ENCODE measurements around the gene NCL.
"Not testable (repeated sequence)": the region's sequence is repeated elsewhere in the genome, so short reads cannot be mapped to it uniquely, and the experiment has no call there.

The NCL gene

GRCh38 chr2:231452799-231453508, 11.3 kb downstream of the NCL start:
- peak in 2 of 42 donors; percentile 9 to 15 for DNase-seq
- intact Hi-C loops (cut with DNase I): loop anchor here (10.0 kb wide), 1 partner anchor 358 kb away; no protein-coding TSS in a partner anchor

DNA sequence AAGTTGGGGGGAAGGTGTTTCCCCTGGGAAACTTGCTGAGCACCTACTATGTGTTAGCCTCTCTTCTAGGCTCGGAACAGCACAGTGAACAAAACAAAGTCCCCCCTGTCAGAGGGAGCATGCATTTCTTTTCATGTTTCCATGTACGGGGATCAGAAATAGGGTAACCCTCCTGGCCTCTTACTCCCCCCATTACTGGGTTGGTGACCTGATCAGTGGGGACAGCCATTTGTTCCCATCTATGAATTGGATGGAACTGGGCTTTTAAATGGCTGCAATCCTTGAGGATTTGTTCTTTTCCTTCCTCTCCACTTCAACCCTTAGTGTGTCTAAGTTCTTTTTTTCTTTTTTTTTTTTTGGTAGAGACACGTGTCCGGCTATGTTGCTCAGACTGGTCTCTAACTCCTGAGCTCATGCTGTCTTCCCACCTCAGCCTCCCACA, 13.7 kb downstream of the NCL start:
- intact Hi-C loops (cut with DNase I): loop anchor here (10.0 kb wide), 1 partner anchor 356 kb away; no protein-coding TSS in a partner anchor
- DNase-seq: peak in 1 of 42 donors; percentile 6

DNA sequence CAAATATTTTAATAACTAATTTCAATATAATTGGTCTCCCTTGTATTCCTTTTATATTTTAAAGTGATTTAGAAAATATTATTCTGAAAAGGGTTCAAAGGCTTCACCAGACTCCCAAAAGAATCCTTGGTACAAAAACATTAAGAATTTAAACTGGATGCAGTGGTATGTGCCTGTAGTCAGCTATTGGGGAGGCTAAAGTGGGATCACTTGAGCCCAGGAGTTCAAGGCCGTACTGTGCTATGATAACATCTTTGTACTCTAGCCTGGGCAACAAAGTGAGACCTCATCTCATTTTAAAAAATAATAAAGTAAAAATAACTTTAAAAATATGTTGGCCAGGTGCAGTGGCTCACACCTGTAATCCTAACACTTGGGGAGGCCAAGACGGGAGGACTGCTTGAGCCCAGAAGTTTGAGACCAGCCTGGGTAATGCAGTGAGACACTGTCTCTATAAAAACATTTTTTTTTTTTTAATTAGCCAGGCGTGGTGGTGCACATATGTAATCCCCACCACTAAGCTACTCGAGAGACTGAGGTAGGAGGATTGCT, 14.7 kb downstream of the NCL start:
- no peak for DNase-seq
- intact Hi-C loops (cut with DNase I): loop anchor here (10.0 kb wide), 1 partner anchor 355 kb away; no protein-coding TSS in a partner anchor

DNA sequence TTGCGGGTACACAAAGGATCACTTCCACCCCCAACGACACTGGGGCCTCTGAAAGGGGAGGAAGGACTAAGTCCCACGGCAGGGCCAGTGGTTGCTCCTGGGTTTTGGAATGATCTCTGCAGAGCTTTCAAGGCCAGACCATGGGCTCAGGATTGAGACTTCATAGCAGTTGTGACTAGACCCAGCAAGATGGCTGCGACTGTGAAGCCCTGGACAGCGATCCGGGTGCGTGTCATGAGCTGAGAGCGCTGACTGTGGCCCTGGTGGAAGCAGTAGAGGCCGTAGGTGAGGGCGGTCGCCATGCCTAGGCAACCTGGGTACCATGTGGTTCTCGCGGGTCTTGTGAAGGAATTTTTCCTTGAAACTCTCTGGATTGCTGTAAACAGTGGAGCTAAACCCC, 27.3 kb downstream of the NCL start:
- intact Hi-C loops (cut with DNase I): no loop called here
- DNase-seq: peak in 1 of 42 donors; percentile 34

DNA sequence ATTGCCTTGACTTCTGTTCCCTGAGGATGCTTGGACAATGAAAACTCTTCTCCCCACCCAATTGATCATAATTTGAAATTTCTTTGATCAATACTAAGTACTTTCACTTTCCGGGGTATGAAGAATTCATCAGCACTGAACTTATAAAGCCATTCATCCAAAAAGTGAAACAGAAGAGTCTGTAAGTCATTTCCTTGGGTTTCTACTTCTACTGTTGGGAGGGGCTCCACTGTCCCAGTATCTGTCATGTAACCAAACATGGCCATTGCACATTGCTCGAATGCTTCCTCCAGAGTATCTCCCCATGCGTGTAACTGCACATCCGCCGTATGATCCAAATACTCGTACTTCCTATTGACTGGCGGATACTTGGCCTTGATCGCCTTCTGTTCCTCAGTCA, 30.3 kb downstream of the NCL start:
- peak in 1 of 42 donors; percentile 4 for DNase-seq
- intact Hi-C loops (cut with DNase I): no loop called here

GRCh38 chr2:231431606-231432005, 32.7 kb downstream of the NCL start:
- intact Hi-C loops (cut with DNase I): no loop called here
- DNase-seq: no peak

GRCh38 chr2:231430437-231430836, 33.8 kb downstream of the NCL start:
- intact Hi-C loops (cut with DNase I); DNase-seq: not testable (repeated sequence)

GRCh38 chr2:231429901-231430300, 34.4 kb downstream of the NCL start:
- intact Hi-C loops (cut with DNase I): no loop called here
- DNase-seq: no peak

- intact Hi-C loops (cut with DNase I): no loop called here
- no peak for DNase-seq
These were observed 35.1 kb downstream of the NCL start for GRCh38 chr2:231429152-231429551.

- intact Hi-C loops (cut with DNase I): no loop called here
These were observed 37.2 kb downstream of the NCL start for GRCh38 chr2:231427116-231427515.

DNA sequence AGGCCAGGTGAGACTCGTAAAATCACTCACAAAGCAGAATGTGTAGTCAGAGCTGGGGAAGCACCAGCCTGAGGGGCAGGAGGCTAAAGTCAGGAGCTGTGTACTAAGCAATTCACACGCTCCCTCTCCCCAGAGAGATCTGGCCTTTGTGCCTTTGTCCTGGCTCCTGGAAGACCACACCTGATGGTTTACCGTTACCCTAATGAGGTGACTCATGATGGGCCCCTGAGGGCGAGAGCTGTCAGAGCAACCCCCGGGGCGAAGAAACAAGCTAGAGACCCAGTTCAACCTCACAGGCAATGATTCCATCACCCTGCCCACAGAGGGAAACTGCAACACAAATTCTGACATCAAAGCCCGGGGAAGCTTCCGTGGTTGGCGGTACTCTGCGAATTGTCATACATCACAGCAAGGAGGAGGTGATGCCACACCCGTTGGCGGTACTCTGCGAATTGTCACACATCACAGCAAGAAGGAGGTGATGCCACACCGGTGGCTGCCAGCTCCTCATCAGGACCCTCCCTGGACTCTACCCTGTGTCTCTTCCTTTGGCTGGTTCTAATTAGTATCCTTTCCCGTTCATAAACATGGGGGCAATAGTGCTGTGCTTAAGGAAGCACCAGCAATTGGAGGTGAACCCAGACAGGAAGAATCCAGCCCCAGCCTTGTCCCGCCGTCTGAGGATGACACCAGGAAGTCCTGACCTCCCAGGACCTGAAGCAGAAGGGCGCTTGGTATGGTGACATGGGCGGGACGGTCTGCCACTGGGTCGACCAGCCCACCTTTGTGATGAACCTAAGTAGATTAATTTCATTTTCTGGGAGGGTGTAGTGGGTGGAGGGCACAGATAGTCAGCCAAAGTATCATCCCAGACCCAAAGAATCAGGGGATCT, 38.2 kb downstream of the NCL start:
- peak in 1 of 42 donors; percentile 31 for DNase-seq
- intact Hi-C loops (cut with DNase I): no loop called here

More at GRCh38 chr2:231427116-231427515, 37.2 kb downstream of the NCL start:
- no peak for DNase-seq

DNA sequence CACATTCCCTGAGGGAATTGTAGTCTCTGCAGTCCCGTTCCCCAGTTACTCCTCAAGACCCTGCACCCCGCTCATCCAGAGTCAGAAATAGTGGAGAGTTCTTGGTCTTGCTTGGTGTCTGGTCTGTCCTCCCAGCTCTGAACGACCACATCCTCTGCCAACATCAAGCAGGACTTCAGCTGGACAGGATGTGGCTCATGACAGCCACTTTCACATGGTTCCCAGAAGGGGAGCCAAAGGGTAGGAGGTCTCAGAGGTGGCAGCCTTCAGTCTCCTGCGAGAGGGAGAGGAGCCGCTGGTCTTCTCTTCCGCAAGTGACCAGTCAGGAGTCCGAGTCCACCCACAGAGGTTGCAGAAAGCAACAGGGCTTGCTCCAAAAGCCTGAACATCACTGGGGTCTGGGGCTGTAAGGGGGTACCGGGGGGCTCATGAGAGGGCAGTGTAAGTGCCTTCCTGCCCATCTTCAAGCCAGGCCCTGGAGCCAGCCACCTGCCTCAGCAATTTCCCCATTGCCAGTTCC, 38.9 kb downstream of the NCL start:
- no peak for DNase-seq
- intact Hi-C loops (cut with DNase I): no loop called here

DNA sequence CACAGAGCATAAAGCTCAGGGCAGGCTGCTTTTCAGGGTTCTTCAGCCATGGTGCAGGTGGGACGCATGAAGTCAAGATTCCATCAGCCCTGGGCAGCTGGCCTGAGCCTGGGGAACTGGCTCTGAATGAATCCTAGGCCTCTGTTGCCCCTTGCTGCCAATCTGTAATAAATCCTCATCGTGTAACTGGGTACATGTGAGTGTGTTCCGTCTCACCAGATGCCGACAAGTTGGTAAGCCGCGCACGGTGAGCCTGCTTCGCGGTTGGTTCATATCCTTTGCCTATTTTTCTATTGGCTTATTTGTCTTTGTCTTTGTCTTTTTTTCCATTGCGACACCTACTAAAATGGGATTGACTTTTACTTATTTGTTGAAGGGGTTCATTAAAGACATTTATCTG, 41.1 kb downstream of the NCL start:
- intact Hi-C loops (cut with DNase I): no loop called here
- no peak for DNase-seq

DNA sequence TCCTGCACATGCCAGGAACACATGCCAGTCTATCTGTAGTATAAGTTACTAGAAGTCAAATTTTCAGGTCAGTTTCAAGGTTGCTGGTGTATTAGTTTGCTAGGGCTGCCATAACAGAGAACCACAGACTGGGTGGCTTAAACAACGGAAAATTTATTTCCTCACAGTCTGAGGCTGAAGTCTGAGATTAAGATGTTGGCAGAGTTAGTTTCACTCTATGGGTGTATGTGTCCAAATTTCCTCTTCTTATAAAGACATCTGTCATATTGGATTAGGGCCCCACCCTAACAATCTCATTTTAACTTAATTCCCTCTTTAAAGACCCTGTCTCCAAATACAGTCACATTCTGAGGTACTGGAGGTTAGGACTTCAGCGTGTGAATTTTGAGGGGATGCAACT, 42.2 kb downstream of the NCL start:
- DNase-seq: no peak
- intact Hi-C loops (cut with DNase I): no loop called here

DNA sequence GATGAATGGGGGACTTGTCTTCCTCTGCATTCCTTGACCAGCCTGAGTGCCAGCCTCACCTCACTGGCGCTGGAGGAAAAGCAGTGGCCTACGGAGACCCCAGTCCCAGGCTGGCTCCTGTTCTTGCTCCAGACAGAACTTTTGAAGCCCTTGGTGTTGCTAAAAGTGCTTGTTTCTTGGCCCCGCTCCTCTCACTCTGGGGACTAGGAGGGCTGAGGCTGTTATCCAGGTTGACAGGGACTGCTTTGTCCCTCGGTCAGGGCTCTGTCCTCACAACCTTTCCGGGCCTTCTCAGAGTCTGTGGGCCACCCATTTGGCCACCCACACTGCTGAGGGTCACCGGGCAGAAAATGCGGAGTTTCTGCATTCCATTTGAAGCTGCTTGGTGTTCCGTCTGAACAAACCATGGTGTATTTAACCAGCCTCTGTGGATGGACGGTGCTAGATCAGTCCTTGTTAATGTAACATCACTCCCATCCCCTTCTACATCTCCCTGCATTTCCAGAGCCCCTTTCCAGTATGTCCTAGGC, 43.2 kb downstream of the NCL start:
- intact Hi-C loops (cut with DNase I): no loop called here

GRCh38 chr2:231418820-231419640, 45.3 kb downstream of the NCL start:
- intact Hi-C loops (cut with DNase I): no loop called here
- no peak for DNase-seq

More for the DNA sequence above, 43.2 kb downstream of the NCL start:
- no peak for DNase-seq

DNA sequence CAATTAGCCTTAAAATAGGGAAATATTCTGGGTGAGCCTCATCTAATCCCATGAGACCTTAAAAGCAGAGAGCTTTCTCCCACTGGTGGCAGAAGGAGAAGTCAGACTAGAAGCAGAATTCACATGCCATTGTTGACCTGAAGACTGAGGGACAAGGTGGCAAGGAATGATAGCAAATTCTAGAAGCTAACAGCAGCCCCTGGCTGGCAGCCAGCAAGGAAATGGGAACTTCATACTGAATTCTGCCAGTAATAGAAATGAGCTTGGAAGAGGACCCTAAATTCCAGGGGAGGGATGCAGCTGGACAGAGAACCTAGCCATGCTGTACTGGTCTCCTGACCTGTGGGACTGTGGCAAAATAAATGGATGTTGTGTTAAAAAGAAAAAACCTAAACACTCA, 49.3 kb downstream of the NCL start:
- intact Hi-C loops (cut with DNase I): no loop called here

GRCh38 chr2:231413921-231414476, 50.3 kb downstream of the NCL start:
- no peak for DNase-seq
- intact Hi-C loops (cut with DNase I): loop anchor here (5.0 kb wide), 2 partner anchors 117 to 187 kb away; no protein-coding TSS in a partner anchor

More for the DNA sequence above, 49.3 kb downstream of the NCL start:
- no peak for DNase-seq

Measured in head of caudate nucleus (tissue), 42 donors.